GM18517 (cell line): ENCODE data around the gene WWC2.

Experiments
- ATAC-seq: cut with Tn5 transposase; IDR thresholded peaks from one replicate; pipeline ENCODE4 v1.9.1; 2021; ENCODE audit warnings: mild to moderate bottlenecking, moderate library complexity; ENCODE audit not compliant: unreplicated experiment

The WWC2 gene

DNA sequence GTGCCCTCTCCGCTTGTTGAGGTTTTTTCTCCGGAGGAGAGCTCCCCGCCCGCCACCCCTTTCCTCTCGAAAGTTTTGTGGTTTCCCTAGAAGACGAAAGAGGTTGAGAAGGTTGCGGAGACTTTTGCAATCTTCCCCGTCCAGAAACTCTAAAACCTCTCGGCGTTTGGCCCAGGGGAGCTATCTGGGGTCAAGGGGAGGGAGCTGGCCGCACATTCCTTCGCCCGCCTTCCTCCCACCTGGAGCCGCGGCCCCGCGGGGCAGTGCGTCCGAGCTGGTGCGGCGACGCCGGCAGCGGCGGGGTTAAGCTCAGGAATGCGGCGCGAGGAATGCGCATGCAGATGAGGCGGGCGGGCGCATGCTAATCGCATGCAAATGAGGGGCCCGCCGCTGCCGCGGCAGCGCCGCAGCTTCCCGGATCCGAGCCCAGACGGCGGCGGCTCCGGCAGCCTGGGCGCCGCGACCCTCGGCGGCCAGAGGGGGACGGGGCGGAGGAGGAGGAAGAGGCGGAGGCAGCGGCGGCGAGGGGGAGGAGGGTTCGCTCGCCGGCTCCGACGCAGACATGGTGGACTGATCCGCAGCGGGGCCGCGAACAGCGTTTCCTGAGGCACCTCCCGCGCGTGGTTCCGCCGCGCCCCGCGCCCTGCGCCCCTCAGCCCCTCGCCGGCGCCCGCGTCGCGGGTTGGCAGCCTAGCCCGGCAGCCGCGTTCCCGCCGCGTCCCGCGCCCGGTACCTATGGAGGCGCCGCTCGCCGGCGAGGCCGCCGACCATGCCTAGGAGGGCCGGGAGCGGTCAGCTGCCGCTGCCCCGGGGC, at the start of gene WWC2:
TSS of gene WWC2 (plus strand) at position 535 of the 814 bp plus-strand sequence. CDS start at position 770, 235 bp downstream.
- ATAC-seq, result peak; percentile 57

DNA sequence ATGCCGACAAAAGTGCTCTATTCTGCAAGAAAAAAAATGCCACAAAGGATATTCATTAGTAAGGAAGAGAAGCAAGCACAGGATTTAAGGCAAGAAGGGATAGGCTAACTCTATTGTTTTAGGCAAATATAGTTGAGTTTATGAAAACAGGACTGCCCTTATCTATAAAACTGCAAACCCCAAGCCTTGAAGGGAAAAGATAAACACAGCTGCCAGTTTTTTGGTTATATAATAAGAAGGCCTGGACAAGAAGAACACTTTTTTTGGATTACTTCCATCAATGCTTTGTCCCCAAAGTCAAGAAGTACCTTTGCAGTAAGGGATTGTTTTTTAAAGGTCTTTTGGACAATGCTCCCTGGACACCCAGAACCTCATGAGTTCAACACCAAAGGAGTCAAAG, 45.4 kb upstream of the WWC2 start:
- ATAC-seq, result no peak

DNA sequence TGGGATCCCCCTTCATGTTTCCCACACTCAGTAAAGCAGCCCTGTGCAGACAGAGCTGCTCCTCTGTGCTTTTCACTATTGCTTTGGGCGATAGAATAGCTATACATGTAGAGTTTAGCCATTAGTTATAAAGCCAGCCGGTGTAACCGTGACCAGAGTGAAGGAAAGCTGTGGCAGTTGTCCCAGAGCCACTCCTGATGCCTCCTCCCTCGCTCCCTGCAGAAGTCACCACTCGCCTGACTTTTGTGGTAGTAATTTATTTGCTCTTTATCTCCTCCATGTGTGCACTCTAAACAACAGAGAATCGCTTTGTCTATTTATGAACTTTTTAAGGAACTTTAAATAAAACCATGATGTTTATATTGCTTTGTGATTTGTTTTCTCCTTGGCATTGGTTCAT, 41.8 kb upstream of the WWC2 start:
- ATAC-seq, result no peak

DNA sequence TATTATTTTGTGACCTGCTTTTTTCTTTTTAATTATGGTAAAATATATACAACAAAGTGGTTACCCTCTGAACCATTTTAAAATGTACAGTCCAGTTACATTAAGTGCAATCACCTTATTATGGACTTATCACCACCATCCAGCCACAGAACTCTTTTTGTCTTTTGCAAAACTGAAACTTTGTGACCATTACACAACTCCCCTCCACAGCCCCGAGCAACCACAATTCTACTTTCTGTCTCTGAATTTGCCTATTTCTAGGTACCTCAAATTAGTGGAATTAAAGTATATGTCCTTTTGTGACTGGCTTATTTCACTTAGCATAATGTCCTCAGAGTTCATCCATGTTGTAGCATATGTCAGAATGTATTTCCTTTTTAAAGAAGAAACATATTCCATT, 39.3 kb upstream of the WWC2 start:
- no peak for ATAC-seq

- ATAC-seq, result no peak
Observed at GRCh38 chr4:183068502-183068901, 30.6 kb upstream of the WWC2 start.

- no peak for ATAC-seq
Observed at GRCh38 chr4:183071222-183071621, 27.8 kb upstream of the WWC2 start.

DNA sequence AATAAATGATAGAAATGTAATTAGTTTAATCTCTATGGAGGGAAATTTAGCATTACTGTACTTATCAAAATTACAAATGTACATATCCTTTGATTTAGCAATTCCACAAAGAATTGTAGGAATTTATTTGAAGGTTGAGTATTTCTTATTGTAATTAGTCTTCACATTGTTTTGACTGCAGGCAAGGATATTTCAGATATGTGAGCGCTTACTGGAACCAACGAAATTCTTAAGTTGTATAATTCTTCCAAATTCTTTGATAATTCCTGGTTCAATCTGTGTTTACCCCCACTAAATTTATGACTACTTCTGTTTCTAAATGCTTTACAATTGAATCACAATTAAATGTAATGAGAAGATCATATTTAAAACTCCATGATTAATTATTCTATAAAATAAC, 26.9 kb upstream of the WWC2 start:
- ATAC-seq, result no peak

DNA sequence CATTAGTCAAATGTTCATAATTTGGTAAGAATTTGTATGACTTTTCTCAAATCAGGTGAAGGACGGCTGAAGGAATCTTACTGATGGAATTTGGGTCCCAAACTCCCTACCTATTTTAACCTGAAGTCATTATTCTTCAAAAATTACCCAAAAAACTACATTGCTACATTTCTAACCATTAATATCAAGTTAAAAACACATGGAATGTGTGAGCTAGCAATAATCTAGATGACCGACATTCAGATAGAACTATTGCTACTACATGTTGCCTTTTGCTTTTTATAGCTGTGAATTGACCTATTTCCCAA, 25.3 kb upstream of the WWC2 start:
- no peak for ATAC-seq

DNA sequence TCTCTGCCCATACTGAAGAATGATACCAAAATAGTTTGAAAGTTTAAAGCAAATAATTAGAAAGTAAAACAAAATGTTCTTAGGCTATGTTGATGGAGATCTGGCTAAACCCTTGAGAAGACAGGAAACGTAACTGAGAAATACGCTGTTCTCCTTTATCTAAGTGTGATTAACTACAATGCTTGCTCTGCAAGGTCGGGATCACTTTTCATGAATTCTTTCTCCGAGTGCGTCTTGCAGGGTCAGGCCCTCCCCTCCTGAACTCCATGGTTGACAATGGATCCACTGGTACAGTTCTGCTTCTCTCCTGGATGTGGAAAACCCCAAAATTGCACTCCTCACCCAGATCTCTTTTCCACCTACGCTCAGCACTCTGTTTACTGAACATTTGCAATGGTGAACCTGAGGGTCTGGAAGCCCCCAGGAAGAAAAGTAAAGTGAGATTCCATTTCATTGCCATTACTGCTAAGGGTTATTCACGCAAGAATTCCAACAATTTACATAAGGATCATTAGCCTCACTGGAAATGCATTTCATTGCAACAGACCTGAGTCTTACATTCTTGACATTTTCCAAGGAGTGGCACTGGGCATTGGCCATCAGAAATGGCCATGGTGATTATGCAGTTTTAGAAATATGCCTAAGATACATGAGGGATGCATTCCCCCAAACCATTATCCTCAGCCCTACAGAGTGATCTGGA, 24.6 kb upstream of the WWC2 start:
- ATAC-seq, result no peak

DNA sequence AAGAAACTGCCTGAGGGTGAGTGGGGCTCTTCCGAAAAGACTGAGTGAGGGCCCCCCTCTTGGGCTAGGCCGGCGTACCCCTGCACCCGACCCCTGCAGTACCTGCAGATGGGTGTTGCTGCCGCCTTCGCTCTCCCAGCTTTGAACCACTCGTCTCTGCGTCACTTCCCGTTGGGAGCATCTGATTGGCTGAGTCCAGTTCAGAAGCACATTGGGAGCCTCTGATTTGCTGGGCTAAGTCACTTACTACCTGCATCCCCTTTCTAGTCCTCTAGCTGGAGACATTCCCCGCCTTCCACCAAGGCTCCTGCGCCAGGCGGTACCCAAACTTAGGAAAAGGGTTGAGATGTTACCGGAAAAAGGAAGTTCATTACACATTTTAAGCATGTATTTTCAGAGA, 20.4 kb upstream of the WWC2 start:
- no peak for ATAC-seq

- ATAC-seq, result no peak
Observed at GRCh38 chr4:183080372-183081115, 18.5 kb upstream of the WWC2 start.

DNA sequence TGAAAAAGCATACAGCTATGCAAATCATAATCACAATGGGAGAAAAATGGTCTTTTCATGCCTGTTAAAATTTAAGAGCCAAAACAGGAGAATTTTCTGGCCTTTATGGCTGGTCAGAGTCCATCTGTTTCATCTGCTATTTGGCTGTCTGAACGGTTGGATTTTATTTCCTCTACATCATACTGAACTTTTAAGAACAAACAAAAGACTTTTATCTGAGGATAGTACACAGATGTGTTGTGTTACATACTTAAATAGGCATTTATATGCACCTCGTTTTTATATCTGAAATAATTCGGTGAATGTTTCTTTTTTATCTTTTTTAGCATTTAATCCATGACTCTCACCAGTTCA, 18.0 kb upstream of the WWC2 start:
- ATAC-seq, result no peak

DNA sequence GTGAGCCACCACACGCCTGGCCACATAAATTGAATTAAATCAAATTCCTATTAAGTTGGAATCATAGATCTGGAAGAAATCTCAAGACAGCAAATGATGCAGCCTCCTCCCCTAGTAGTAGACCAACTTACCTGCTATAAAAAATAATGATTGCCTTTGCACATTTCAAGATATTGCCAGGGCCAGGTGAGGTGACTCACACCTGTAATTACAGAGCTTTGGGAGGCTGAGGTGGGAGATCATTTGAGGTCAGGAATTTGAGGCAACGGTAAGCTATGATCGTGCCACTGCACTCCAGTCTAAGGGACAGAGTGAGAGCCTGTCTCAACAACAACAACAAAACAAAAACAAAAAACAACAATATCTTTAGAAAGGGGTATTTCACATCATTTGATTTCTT, 17.0 kb upstream of the WWC2 start:
- ATAC-seq, result no peak

DNA sequence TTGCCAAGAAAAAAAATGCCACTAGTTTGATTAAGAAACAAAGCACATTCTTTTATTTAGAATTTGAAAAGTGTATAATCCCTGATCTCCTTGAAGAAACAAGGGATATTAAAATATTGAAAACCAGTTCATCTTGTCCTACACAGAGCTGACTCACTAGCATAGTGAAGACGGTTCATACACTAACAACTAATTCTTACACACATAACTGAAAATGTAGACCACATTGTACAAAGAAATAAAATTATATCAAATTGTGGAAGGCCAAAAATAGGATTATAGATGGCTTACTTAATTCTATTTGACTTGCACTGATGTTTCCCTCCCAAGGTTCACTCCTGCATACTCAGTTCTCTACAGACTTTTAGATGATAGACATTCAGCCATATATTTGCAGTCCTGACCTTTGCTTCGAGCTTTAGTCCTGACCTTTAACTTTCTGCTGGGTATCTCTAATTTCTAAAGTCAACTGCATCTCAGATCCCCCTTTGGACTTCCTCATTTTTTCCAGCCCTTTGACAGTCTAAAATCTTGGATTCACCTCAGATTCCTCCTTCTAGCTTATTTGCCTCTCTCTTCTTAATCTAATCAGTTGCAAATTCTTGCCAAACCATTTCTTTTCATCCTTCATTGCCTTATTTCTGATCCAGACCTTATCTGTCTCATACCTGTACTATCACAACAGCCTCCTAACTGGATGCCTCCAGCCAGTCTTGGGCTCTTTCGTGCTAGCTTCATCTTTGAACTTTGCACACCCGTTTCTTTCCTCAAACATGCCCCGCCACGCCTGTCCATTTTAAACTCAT, 4.5 kb upstream of the WWC2 start:
- no peak for ATAC-seq

DNA sequence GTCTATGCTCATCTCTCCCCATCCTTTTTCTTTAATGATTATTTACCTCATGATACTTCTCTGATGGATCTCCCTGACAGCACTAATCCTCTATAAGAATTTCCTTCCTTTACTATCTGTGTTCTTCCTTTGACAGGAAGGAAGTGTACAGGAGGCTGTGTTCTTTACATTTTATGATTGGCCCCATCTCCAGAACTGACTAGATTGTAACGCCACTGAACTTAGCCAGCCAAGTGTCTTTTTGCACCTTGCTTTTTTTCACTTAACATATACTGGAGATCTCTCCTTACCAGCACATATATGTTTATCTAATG, 3.9 kb upstream of the WWC2 start:
- ATAC-seq, result no peak

- ATAC-seq, result no peak
Observed at GRCh38 chr4:183096276-183096965, 2.6 kb upstream of the WWC2 start.

DNA sequence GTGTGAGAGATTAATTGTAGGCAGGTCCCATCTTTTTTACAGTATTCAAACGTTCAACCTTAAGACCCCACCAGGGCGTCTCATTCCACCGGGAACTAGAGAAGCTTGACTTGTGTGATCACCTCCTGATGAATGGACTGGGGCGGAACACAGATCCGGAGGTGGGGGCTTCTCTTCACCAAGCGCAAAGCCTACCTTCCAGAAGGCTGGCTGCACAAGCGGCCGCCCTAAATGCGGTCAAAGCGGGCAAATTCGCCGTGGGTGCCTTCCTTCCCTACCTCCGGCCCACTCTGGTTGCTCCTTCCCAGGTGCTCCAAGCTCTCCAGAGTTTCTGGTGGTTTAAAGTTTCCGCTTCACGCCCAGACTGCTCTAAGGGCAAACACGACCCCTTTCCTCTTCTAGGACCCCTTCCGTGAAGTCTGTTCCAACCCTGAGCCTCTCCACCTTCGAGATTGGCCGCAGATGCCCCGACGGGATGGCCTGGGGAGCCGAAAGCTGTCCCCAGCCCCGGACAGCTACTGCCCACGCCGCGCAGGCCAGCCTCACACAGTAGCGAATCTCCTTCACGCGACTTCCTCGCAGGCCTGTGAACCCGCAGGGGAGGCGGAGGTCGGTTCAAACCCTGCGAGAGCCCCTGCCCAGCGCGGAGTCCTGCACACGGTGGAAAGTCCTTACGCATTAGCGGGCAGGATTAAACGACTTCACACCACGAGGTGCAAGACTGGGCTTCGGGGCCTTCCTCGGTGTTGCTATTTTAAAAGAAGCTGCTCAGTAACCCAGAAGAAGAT, 1.6 kb upstream of the WWC2 start:
- ATAC-seq, result no peak

- ATAC-seq, result peak; percentile 31
Observed at GRCh38 chr4:183098019-183098722, 886 bp upstream of the WWC2 start.

DNA sequence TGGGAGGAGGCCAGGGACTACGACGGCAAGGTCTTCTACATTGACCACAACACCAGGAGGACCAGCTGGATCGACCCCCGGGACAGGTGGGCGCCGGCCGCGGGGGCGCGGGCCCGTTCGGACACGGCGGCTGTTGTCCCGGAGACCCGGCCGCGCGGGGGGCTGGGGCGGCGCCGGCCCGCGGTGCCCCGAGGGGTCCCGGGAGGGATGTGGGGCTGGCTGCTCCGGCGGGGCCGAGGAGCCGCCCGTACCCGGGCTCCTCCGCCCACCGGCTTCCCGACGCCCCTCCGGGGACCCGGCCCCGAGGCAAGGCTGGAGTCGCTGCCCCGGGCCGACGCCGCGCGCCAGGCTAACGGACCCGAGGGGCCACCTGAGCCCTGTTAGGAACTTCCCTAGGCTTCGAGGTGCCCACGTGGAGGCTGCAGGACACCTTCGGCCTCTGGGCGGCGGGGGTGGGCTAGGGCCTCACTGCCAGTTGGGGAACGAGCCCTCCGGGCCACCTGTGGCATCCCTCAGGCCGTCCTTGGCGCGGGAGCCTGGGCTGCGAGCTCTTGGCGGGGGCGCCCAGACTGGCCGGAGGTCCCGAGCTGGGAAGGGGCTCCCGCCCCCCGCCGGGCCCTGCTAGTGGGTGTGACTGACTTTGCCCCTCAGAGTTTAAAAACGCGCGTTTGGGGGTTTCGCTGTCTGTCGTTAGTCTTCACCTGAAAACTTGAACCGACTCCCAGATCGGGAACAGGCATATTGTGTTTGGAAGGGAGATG, 660 bp downstream of the WWC2 start:
- peak; percentile 6 for ATAC-seq
